ENCODE results near the gene FAM187B.

Gene FAM187B

GRCh38 chr19:35179830-35180229, 48.7 kb downstream of the FAM187B start:
- H2BK120ac ChIP-seq (ENCODE audit: insufficient read depth, low read length, poor library complexity) = no peak overlapping the region
- no peak overlapping the region for H3K9ac ChIP-seq (ENCODE audit: low read length)
- H4K91ac ChIP-seq (ENCODE audit: low read depth, low read length) = no peak overlapping the region
- peaks cover 4% of the 10 kb centered on the region for H3K9me3 ChIP-seq (ENCODE audit: insufficient read depth, low read depth, low read length)
- no peak for DNase-seq
- H3K4me3 ChIP-seq (ENCODE audit: low read depth, low read length) = no peak overlapping the region
- no peak overlapping the region for H3K18ac ChIP-seq (ENCODE audit: low read length)
- no peak overlapping the region for H2BK5ac ChIP-seq (ENCODE audit: low read depth, low read length, poor library complexity)
- no peaks in the 10 kb centered on the region for H3K79me1 ChIP-seq (ENCODE audit: low read length)
- H3K36me3 ChIP-seq (ENCODE audit: control insufficient read depth in 1 of 2, insufficient read depth in 2 of 2, low read length in 2 of 2) = no peaks in the 10 kb centered on the region
- H2BK12ac ChIP-seq (ENCODE audit: low read length) = no peak overlapping the region
- H3K4ac ChIP-seq (ENCODE audit: low read depth, low read length) = no peak overlapping the region
- no peak overlapping the region for H3K14ac ChIP-seq (ENCODE audit: low read length)
- no CpG with 5 or more reads among the region's 3 CpGs for WGBS (ENCODE audit: extremely low coverage, insufficient coverage, insufficient read length)
- H3K27me3 ChIP-seq (ENCODE audit: insufficient read depth, low read length) = no peaks in the 10 kb centered on the region
- no peak overlapping the region for H2AFZ ChIP-seq (ENCODE audit: insufficient read depth, low read length, poor library complexity)
- H3K23ac ChIP-seq (ENCODE audit: low read length) = no peak overlapping the region
- H3K4me1 ChIP-seq (ENCODE audit: control insufficient read depth in 1 of 2, insufficient read depth in 2 of 2, low read length in 2 of 2) = no peaks in the 10 kb centered on the region
- H4K12ac ChIP-seq (ENCODE audit: low read depth, low read length) = no peak overlapping the region
- H3K27ac ChIP-seq (ENCODE audit: low read depth, low read length) = no peak overlapping the region
- no peak overlapping the region for H2AK5ac ChIP-seq (ENCODE audit: low read length)
- no peak overlapping the region for H4K8ac ChIP-seq (ENCODE audit: low read depth, low read length)
- H3K79me2 ChIP-seq (ENCODE audit: control insufficient read depth, insufficient read depth, low read length, poor library complexity) = no peaks in the 10 kb centered on the region
- no peak overlapping the region for H3K4me2 ChIP-seq (ENCODE audit: low read length)

GRCh38 chr19:35178701-35179100, 49.8 kb downstream of the FAM187B start:
- Histone ChIP-seq H2BK5ac (ENCODE audit: low read depth, low read length, poor library complexity) (no peak overlapping the region), H3K18ac (ENCODE audit: low read length) (no peak overlapping the region), H3K4me3 (ENCODE audit: low read depth, low read length) (no peak overlapping the region), H2BK120ac (ENCODE audit: insufficient read depth, low read length, poor library complexity) (no peak overlapping the region), H3K23ac (ENCODE audit: low read length) (no peak overlapping the region), H3K27me3 (ENCODE audit: insufficient read depth, low read length) (no peaks in the 10 kb centered on the region), H4K12ac (ENCODE audit: low read depth, low read length) (no peak overlapping the region), H2BK12ac (ENCODE audit: low read length) (no peak overlapping the region), H3K36me3 (ENCODE audit: control insufficient read depth in 1 of 2, insufficient read depth in 2 of 2, low read length in 2 of 2) (no peaks in the 10 kb centered on the region), H2AK5ac (ENCODE audit: low read length) (no peak overlapping the region), H3K79me1 (ENCODE audit: low read length) (no peaks in the 10 kb centered on the region), H3K79me2 (ENCODE audit: control insufficient read depth, insufficient read depth, low read length, poor library complexity) (no peaks in the 10 kb centered on the region), H3K14ac (ENCODE audit: low read length) (no peak overlapping the region), H4K8ac (ENCODE audit: low read depth, low read length) (no peak overlapping the region), H3K4ac (ENCODE audit: low read depth, low read length) (no peak overlapping the region), H2AFZ (ENCODE audit: insufficient read depth, low read length, poor library complexity) (no peak overlapping the region), H4K91ac (ENCODE audit: low read depth, low read length) (no peak overlapping the region), H3K9ac (ENCODE audit: low read length) (no peak overlapping the region), H3K27ac (ENCODE audit: low read depth, low read length) (no peak overlapping the region), H3K4me2 (ENCODE audit: low read length) (no peak overlapping the region), H3K9me3 (ENCODE audit: insufficient read depth, low read depth, low read length) (peaks cover 4% of the 10 kb centered on the region), H3K4me1 (ENCODE audit: control insufficient read depth in 1 of 2, insufficient read depth in 2 of 2, low read length in 2 of 2) (no peaks in the 10 kb centered on the region)
- no peak for DNase-seq
- WGBS (ENCODE audit: extremely low coverage, insufficient coverage, insufficient read length) = no CpG with 5 or more reads among the region's 2 CpGs

- DNase-seq = no peak
- peaks cover 5% of the 10 kb centered on the region for H3K9me3 ChIP-seq (ENCODE audit: insufficient read depth, low read depth, low read length)
- no peak overlapping the region for H2AFZ ChIP-seq (ENCODE audit: insufficient read depth, low read length, poor library complexity)
These were observed 50.9 kb downstream of the FAM187B start for GRCh38 chr19:35177377-35178274.

GRCh38 chr19:35176181-35176570, 52.4 kb downstream of the FAM187B start:
- Histone ChIP-seq H3K36me3 (ENCODE audit: control insufficient read depth in 1 of 2, insufficient read depth in 2 of 2, low read length in 2 of 2) (no peaks in the 10 kb centered on the region), H3K9ac (ENCODE audit: low read length) (no peak overlapping the region), H3K4me2 (ENCODE audit: low read length) (no peak overlapping the region), H4K8ac (ENCODE audit: low read depth, low read length) (no peak overlapping the region), H3K27me3 (ENCODE audit: insufficient read depth, low read length) (no peaks in the 10 kb centered on the region), H2BK12ac (ENCODE audit: low read length) (no peak overlapping the region), H3K9me3 (ENCODE audit: insufficient read depth, low read depth, low read length) (peaks cover 2% of the 10 kb centered on the region), H2BK120ac (ENCODE audit: insufficient read depth, low read length, poor library complexity) (no peak overlapping the region), H4K91ac (ENCODE audit: low read depth, low read length) (no peak overlapping the region), H3K27ac (ENCODE audit: low read depth, low read length) (no peak overlapping the region), H3K18ac (ENCODE audit: low read length) (no peak overlapping the region), H3K79me1 (ENCODE audit: low read length) (no peaks in the 10 kb centered on the region), H2BK5ac (ENCODE audit: low read depth, low read length, poor library complexity) (no peak overlapping the region), H3K4ac (ENCODE audit: low read depth, low read length) (no peak overlapping the region), H2AK5ac (ENCODE audit: low read length) (no peak overlapping the region), H3K14ac (ENCODE audit: low read length) (no peak overlapping the region), H3K23ac (ENCODE audit: low read length) (no peak overlapping the region), H3K4me3 (ENCODE audit: low read depth, low read length) (no peak overlapping the region), H2AFZ (ENCODE audit: insufficient read depth, low read length, poor library complexity) (no peak overlapping the region), H3K4me1 (ENCODE audit: control insufficient read depth in 1 of 2, insufficient read depth in 2 of 2, low read length in 2 of 2) (no peaks in the 10 kb centered on the region), H4K12ac (ENCODE audit: low read depth, low read length) (no peak overlapping the region), H3K79me2 (ENCODE audit: control insufficient read depth, insufficient read depth, low read length, poor library complexity) (no peaks in the 10 kb centered on the region)
- DNase-seq = no peak
- WGBS (ENCODE audit: extremely low coverage, insufficient coverage, insufficient read length) = no CpG with 5 or more reads among the region's 3 CpGs

More at GRCh38 chr19:35177377-35178274, 50.9 kb downstream of the FAM187B start:
- no peak overlapping the region for H3K9ac ChIP-seq (ENCODE audit: low read length)
- H3K79me1 ChIP-seq (ENCODE audit: low read length) = no peaks in the 10 kb centered on the region
- no peak overlapping the region for H3K4me3 ChIP-seq (ENCODE audit: low read depth, low read length)
- H2AK5ac ChIP-seq (ENCODE audit: low read length) = no peak overlapping the region
- H3K4ac ChIP-seq (ENCODE audit: low read depth, low read length) = no peak overlapping the region
- H3K18ac ChIP-seq (ENCODE audit: low read length) = no peak overlapping the region
- no peak overlapping the region for H3K23ac ChIP-seq (ENCODE audit: low read length)
- no peak overlapping the region for H3K14ac ChIP-seq (ENCODE audit: low read length)
- no peak overlapping the region for H3K27ac ChIP-seq (ENCODE audit: low read depth, low read length)
- H3K4me1 ChIP-seq (ENCODE audit: control insufficient read depth in 1 of 2, insufficient read depth in 2 of 2, low read length in 2 of 2) = no peaks in the 10 kb centered on the region
- H2BK120ac ChIP-seq (ENCODE audit: insufficient read depth, low read length, poor library complexity) = no peak overlapping the region
- no peak overlapping the region for H4K12ac ChIP-seq (ENCODE audit: low read depth, low read length)
- no peaks in the 10 kb centered on the region for H3K79me2 ChIP-seq (ENCODE audit: control insufficient read depth, insufficient read depth, low read length, poor library complexity)
- H3K27me3 ChIP-seq (ENCODE audit: insufficient read depth, low read length) = no peaks in the 10 kb centered on the region
- no peak overlapping the region for H4K91ac ChIP-seq (ENCODE audit: low read depth, low read length)
- H4K8ac ChIP-seq (ENCODE audit: low read depth, low read length) = no peak overlapping the region
- H3K4me2 ChIP-seq (ENCODE audit: low read length) = no peak overlapping the region
- H2BK12ac ChIP-seq (ENCODE audit: low read length) = no peak overlapping the region
- no peaks in the 10 kb centered on the region for H3K36me3 ChIP-seq (ENCODE audit: control insufficient read depth in 1 of 2, insufficient read depth in 2 of 2, low read length in 2 of 2)
- no peak overlapping the region for H2BK5ac ChIP-seq (ENCODE audit: low read depth, low read length, poor library complexity)
- no CpG with 5 or more reads among the region's 7 CpGs for WGBS (ENCODE audit: extremely low coverage, insufficient coverage, insufficient read length)
